ENCODE measurements around the gene KIF3A.

Gene KIF3A

DNA sequence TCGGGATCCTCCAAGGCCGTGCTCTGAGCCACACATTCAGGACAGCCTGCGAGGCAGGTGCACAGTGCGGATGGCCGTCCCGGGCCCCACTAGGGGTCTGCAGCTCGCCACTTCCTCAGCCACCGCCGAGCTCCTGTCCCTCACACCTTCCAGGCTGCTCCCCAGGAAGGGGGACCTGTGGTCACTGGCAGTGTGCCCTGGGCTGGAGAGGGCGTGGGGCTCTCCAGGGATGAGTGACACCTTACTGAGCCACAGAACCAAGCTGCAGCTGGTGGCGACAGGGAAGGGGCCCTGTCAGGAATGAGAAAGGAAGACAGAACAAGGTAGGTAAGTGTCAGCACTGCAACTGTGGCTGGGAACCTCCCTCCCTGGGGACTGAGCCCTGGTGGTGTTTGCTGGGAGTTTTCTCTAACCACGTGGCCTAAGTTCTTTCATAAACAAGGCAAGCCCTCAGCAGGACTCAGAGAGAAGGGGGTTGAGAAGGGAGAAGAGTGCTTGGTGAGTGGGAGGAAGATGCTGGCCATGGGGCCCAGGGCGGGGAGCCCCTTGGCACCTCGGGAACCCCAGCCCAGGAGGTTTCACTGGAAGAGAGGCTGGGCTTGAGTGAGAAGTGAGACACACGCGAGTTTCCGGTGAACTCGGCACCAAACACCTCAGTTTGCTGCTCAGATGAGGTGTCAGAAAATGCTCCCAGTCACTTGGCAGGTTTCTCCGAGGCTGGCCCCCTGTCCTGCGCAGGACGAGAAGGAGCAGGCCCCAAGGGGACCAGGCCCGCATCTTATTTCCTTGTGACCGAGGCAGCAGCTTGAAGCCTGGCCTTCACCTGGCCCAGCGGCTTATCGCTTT, 74.2 kb downstream of the KIF3A start:
- no peak for DNase-seq (ENCODE audit: low spot score)

GRCh38 chr5:132662004-132662401, 75.3 kb downstream of the KIF3A start:
- DNase-seq (ENCODE audit: low spot score) = no peak

DNA sequence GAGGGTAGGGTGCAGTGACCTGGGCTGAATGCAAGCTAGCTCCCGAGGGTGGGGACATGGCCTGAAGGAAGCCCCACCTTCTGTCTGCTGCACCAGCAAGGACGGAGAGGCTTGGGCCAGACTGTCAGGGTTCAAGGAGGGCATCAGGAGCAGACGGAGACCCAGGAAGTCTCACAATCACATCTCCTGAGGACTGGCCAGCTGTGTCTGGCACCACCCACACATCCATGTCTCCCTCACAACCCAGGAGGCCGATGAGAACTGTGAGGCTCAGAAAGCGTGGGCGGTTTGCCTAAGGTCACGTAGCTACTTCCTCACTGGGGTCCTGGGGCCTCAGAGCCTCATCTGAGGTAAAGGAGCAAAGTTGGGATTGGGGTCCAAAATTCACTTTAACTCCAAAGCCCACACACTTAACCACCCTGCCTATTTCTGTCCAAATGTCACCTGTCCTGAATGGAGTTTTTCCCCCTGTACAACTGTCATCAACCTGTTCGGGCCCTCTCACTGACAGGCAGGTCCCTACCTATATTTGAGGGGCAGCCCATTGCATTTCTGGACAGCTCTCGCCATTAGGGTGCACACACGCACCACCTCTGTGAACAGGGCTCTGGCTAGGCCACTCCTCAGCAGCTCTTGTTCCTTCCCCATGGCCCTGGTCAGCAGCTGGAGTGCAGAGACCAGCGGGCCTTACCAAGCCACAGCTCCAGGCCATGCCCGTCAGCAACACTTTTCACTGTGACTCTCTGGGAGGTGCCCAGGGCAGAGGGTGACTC, 75.9 kb downstream of the KIF3A start:
- no peak for DNase-seq (ENCODE audit: low spot score)

- DNase-seq (ENCODE audit: low spot score) = no peak
These were observed 77.5 kb downstream of the KIF3A start for GRCh38 chr5:132659598-132660493.

GRCh38 chr5:132658381-132659302, 78.7 kb downstream of the KIF3A start:
- no peak for DNase-seq (ENCODE audit: low spot score)

GRCh38 chr5:132657676-132658380, 79.5 kb downstream of the KIF3A start, which contains the start of gene IL13:
IL13 (plus strand) TSS chr5:132658173; CDS start chr5:132658187, 14 bp downstream.
- DNase-seq (ENCODE audit: low spot score) = no peak

DNA sequence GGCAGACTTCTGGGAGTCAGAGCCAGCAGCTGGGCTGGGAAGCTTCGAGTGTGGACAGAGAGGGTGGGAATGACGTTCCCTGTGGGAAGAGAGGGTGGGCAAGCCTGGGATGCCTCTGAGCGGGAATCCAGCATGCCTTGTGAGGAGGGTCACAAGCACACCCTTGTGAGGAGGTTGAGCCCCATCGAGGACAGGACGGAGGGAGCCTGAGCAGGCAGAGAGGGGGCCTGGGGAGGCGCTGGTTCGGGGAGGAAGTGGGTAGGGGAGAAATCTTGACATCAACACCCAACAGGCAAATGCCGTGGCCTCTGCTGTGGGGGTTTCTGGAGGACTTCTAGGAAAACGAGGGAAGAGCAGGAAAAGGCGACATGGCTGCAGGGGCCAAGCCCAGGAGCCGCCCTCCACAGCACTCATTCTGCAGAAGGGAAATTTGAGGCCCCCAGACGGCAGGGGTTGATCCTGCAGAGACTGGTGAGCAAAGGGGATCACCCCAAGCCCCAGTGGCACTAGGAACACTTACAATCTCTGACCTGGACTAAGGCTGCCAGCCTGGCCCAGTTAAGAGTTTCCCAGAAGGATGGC, 80.5 kb downstream of the KIF3A start:
- DNase-seq (ENCODE audit: low spot score) = no peak

- no peak for DNase-seq (ENCODE audit: low spot score)
These were observed 81.2 kb downstream of the KIF3A start for GRCh38 chr5:132655821-132656773.

GRCh38 chr5:132653716-132654115, 83.6 kb downstream of the KIF3A start:
- DNase-seq (ENCODE audit: low spot score) = no peak

DNA sequence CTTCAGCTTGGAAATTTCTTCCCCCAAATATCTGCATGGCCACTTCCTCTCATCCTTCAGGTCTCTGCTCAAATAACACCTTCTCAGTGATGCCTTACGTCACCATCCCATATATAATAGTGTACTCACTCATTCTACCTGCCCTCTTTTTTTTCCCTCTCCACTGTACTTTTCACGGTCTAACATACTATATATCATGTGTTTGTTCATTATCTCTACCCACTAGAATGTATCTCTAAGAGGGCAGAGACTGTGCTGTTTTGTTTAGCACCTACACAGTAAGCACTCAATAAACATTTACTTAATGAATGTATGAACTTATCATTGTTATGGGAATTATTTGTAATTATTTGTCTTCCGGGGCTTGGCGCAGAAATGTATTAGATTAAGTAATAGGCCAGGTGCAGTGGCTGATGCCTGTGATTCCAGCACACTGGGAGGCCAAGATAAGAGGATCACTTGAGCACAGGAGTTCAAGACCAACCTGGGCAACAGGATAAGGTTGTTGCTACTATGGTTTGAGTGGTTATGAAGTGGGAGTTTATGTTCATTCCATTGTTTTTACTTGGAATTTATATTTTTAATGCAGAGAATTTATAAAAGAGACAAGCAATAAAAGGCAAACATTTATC, 85.4 kb downstream of the KIF3A start:
- no peak for DNase-seq (ENCODE audit: low spot score)

GRCh38 chr5:132648355-132648754, 89.0 kb downstream of the KIF3A start:
- no peak for DNase-seq (ENCODE audit: low spot score)

DNA sequence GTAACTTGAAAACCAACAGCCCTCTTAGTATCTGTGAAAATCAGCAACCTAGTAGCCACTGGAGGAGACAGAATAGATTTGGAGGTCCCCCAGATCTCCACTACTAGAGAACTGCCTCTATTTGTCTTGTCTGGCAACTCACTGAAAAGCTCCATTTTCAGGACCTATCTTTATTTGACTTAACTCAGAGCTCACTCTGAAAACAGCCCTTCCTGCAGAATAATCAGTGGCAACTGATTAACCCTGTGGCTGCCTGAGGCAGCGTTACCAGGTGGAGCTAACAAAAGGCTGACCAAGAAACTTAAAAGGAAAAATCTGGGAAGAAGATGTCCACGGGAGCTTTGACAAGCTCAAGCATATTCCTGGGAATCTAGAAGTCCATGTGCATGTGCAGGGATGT, 89.9 kb downstream of the KIF3A start:
- DNase-seq (ENCODE audit: low spot score) = no peak

DNA sequence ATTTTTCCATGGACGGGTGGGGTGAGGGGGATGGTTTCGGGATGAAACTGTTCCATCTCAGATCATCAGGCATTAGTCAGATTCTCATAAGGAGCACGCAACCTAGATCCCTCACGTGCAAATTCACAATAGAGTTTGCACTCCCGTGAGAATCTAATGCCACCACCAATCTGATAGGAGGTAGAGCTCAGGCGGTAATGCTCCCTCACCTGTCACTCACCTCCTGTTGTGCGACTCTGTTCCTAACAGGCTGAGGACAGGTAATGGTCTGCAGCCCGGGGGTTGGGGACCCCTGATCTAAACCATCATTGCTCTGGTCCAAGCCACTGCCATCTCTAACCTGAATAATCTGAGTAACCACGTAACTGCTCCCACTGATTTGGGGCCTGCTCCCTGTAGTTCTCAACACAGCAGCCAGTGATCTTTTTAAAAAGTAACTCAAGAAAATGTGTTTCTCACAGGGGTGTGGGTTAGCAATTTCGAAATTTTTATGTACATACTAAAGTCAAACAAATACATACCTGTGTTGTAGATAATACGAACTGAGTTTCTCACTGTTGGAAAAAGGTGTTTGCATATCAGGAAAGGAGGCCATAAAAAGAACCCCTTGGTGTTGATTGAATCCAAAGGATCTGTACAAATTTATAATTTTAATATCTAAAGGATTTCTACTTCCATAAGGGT, 90.6 kb downstream of the KIF3A start:
- no peak for DNase-seq (ENCODE audit: low spot score)

DNA sequence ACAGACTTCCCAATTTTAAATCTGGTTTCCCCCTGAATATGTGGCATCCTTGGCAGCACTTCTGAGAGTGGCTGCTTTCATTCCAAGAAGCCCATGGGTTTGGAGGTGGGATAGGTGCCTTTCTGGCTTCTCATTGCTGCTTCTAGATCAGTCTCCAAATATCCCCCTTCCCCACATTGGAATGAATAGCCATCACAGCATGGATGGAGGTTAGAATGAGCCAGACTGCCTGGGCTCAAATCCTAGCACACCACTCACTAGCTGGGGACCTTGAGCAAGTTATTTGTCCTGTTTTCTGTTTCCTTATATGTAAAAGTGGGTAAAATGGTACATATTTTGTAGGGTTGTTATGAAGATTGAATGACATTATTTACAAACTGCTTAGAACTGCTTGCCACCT, 93.2 kb downstream of the KIF3A start:
- no peak for DNase-seq (ENCODE audit: low spot score)

Measured in LoVo (cell line).